Right atrium auricular region (tissue), 2 donors: ENCODE measurements around the gene MICAL3. TPM values are rescaled to one million over a fixed set of nuclear protein-coding genes. Genes with fewer than 3 reads are reported as not detected.
A peak's percentile ranks its signal among the peaks of the same experiment; 100 is the strongest.

ENCODE experiments used
- DNase-seq: peaks from one replicate; pipeline ENCODE4 v3.0.0-alpha.2; 2019; ENCODE audit warnings: low spot score
- H3K27ac ChIP-seq, 2 donors: fragments of 200-600 bp; sonication (generic); 1 replicate in 1 of 2; 2 replicates in 1 of 2; pipeline ENCODE4 v1.5.1; 2016 to 2019
- H3K27me3 ChIP-seq, 2 donors: fragments of 200-600 bp; sonication (generic); one replicate each; pipeline versions ENCODE4 v1.5.1 to v1.6.0; 2017 to 2019
- H3K36me3 ChIP-seq: fragments of 200-600 bp; sonication (generic); one replicate; pipeline ENCODE4 v1.5.1; 2016
- H3K4me1 ChIP-seq, 2 donors: fragments of 200-600 bp; sonication (generic); one replicate each; pipeline versions ENCODE4 v1.5.1 to v1.6.0; 2017 to 2019
- H3K4me3 ChIP-seq, 2 donors: fragments of 200-600 bp; sonication (generic); 1 replicate in 1 of 2; 2 replicates in 1 of 2; pipeline ENCODE4 v1.5.1; 2017 to 2019; ENCODE audit warnings: mild to moderate bottlenecking in 1 of 2, moderate library complexity in 1 of 2
- H3K9me3 ChIP-seq, 2 donors: fragments of 200-600 bp; sonication (generic); one replicate each; pipeline ENCODE4 v1.5.1; 2019
- CTCF ChIP-seq, 2 donors: fragments of 200-600 bp; sonication (generic); IDR thresholded peaks; one replicate each; pipeline ENCODE4 v1.5.1; 2019; ENCODE audit warnings: antibody characterized with exemption in 2 of 2
- total RNA-seq, 2 donors: library from RNA; depleted of rRNA; stranded (reverse); fragments of >200 nt; gene quantifications; one replicate each; pipeline ENCODE4 v1.1.0, GENCODE V29; 2016

MICAL3 gene
- total RNA-seq, 2 donors from 2014 or later: 42.5 to 45.1 TPM

GRCh38 chr22:17920992-17921650 lies 103.2 kb downstream of the MICAL3 start:
- no peak for DNase-seq

GRCh38 chr22:17920145-17920605 lies 104.2 kb downstream of the MICAL3 start:
- H3K27ac ChIP-seq: peak overlapping the region; percentile 87 to 94
- no peak for TF ChIP-seq CTCF (IDR thresholded peaks at IDR 0.05)
- no peaks in the 10 kb centered on the region for H3K27me3 ChIP-seq
- peak overlapping the region in 1 of 2 donors; percentile 20 for H3K4me3 ChIP-seq
- no peaks in the 10 kb centered on the region for H3K36me3 ChIP-seq
- peaks cover 0 to 92% of the 10 kb centered on the region in 2 donors for H3K4me1 ChIP-seq
- H3K9me3 ChIP-seq: no peaks in the 10 kb centered on the region
- DNase-seq: peak; percentile 81

More at GRCh38 chr22:17920992-17921650, 103.2 kb downstream of the MICAL3 start:
- no peaks in the 10 kb centered on the region for H3K36me3 ChIP-seq
- peak overlapping the region; percentile 87 to 94 for H3K27ac ChIP-seq
- TF ChIP-seq CTCF (IDR thresholded peaks at IDR 0.05): no peak
- H3K27me3 ChIP-seq: no peaks in the 10 kb centered on the region
- peaks cover 0 to 96% of the 10 kb centered on the region in 2 donors for H3K4me1 ChIP-seq
- H3K9me3 ChIP-seq: no peaks in the 10 kb centered on the region
- H3K4me3 ChIP-seq: no peak overlapping the region

- Histone ChIP-seq H3K4me3 (peak overlapping the region in 1 of 2 donors; percentile 20), H3K4me1 (peaks cover 0 to 87% of the 10 kb centered on the region in 2 donors), H3K36me3 (no peaks in the 10 kb centered on the region), H3K9me3 (no peaks in the 10 kb centered on the region), H3K27me3 (no peaks in the 10 kb centered on the region), H3K27ac (peak overlapping the region; percentile 87 to 94)
- no peak for DNase-seq
- TF ChIP-seq CTCF (IDR thresholded peaks at IDR 0.05): no peak
Observed at GRCh38 chr22:17919276-17920144, 104.9 kb downstream of the MICAL3 start.

- H3K27me3 ChIP-seq: no peaks in the 10 kb centered on the region
- no peaks in the 10 kb centered on the region for H3K9me3 ChIP-seq
- peaks cover 0 to 82% of the 10 kb centered on the region in 2 donors for H3K4me1 ChIP-seq
- TF ChIP-seq CTCF (IDR thresholded peaks at IDR 0.05): no peak
- H3K4me3 ChIP-seq: no peak overlapping the region
- no peak for DNase-seq
- no peaks in the 10 kb centered on the region for H3K36me3 ChIP-seq
- H3K27ac ChIP-seq: peak overlapping the region; percentile 87 to 94
Observed at GRCh38 chr22:17918840-17919239, 105.5 kb downstream of the MICAL3 start.

- H3K27ac ChIP-seq: peak overlapping the region; percentile 87 to 94
- H3K27me3 ChIP-seq: no peaks in the 10 kb centered on the region
- no peak for DNase-seq
- H3K4me3 ChIP-seq: no peak overlapping the region
- no peaks in the 10 kb centered on the region for H3K9me3 ChIP-seq
- peaks cover 0 to 77% of the 10 kb centered on the region in 2 donors for H3K4me1 ChIP-seq
- no peak for TF ChIP-seq CTCF (IDR thresholded peaks at IDR 0.05)
- H3K36me3 ChIP-seq: no peaks in the 10 kb centered on the region
Observed at GRCh38 chr22:17917490-17917983, 106.8 kb downstream of the MICAL3 start.
